Skin of body (tissue), 2 donors: Measurements from ENCODE around the gene SERINC1. TPM values are rescaled to one million over a fixed set of nuclear protein-coding genes. Genes with fewer than 3 reads are reported as not detected.
A peak's percentile ranks its signal among the peaks of the same experiment; 100 is the strongest.

Experiments
- DNase-seq: peaks from one replicate; lab custom pipeline; 2025; lab: John Stamatoyannopoulos, UW
- total RNA-seq: library from RNA; depleted of rRNA; stranded (reverse); fragments of >200 nt; gene quantifications from one replicate; pipeline ENCODE4 v1.2.3, GENCODE V29; 2014

SERINC1 gene
- total RNA-seq, 1 donor from 2014 or later: 190 TPM

GRCh38 chr6:122432816-122433215, 38.8 kb downstream of the SERINC1 start:
- DNase-seq: no peak

GRCh38 chr6:122431780-122432179, 39.8 kb downstream of the SERINC1 start:
- no peak for DNase-seq

- DNase-seq: no peak
Measured at GRCh38 chr6:122429323-122429722, 42.3 kb downstream of the SERINC1 start.

DNA sequence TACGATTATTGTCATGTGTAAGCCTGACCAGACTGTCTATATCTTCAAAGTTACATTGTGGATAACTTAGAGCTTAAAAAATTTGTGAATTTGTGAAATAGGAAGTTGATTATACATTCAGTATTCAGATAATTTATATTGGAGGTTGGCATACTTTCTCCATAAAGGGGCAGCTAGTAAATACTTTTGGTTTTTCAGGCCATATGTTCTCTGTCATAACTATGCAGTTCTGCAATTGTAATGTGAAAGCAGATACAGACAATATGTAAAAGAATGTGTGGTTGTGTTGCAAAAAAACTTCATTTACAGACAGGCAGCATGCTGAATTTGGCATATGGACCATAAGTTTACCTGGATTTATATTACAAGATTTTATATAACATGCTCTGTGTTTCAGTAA, 42.8 kb downstream of the SERINC1 start:
- no peak for DNase-seq

DNA sequence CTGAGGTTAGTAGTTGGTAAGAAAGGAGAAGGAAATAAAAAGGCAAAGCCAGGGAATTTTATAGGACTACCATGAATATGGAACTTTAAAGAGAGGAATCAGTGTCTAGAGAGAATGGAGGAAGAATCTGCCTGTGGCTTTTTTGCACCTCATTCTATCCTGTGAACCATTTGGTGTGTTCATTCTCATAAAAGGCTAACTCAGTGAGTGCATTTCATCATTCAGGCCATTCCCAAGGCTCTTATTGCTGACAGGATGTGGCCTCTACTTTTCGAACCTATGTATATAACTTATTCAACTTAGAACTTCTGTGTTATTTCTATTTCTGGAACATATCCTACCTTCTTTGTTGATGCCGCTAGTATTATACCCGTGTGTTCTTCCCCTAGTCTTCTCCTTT, 45.0 kb downstream of the SERINC1 start:
- no peak for DNase-seq

DNA sequence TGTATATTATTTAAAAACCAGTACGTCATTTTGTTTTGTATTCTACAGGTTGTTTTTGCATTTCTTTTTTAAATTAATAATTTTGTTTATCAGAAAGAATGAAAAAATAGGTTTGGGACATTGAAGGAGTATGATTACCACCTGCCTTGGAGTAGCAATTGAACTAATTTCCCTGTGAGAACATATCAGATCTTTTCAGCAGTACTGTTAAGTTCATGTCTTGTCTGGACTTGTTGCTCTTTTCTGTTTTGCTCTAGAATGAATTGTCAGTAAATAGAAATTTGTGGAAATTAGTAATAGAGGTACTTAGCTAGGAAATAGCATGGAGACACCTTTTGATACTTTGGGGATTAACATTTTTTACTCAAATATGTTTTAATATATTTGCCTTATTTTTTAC, 47.9 kb downstream of the SERINC1 start:
- no peak for DNase-seq

GRCh38 chr6:122422614-122423267, 48.9 kb downstream of the SERINC1 start:
- no peak for DNase-seq

GRCh38 chr6:122422003-122422402, 49.6 kb downstream of the SERINC1 start:
- no peak for DNase-seq

DNA sequence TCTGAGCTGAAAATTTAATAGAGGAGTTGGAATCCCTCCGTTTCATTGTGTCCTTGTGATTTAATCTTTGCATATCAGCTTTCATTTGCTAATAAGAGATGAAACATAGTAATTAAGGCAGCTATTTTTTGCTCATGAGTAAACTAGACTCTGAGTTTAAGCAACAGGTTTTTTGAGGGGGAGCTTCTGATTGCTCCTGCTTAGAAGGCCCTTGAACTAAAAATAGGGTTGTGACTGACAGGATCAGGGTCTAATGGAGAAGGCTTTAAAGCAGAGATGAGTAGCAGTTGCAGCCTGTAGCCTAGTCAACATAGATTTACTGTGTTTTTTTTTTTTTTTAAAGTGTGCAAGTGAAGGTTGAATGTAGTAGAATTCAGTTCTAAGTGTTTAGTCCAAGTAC, 54.8 kb downstream of the SERINC1 start:
- DNase-seq: no peak

GRCh38 chr6:122412001-122412400, 59.6 kb downstream of the SERINC1 start:
- no peak for DNase-seq

GRCh38 chr6:122408702-122409458, 62.7 kb downstream of the SERINC1 start:
- DNase-seq: no peak

GRCh38 chr6:122408240-122408639, 63.4 kb downstream of the SERINC1 start:
- no peak for DNase-seq

DNA sequence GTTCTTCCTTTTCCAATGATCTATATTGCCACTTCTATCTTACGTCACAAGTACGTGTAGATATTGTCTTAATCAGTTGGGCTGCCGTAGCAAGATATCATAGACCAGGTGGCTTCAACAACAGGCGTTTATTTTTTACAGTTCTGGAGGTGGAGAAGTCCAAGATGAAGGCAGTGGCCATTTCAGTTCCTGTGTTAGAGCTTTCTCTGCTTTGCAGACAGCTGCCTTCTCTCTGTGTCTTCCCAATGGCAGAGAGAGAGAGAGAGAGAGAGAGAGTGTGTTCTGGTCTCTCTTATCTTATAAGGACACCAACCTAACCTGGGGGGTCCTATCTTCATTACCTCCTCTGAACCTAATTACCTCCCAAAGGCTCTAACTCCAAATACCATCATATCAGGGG, 63.9 kb downstream of the SERINC1 start:
- no peak for DNase-seq

DNA sequence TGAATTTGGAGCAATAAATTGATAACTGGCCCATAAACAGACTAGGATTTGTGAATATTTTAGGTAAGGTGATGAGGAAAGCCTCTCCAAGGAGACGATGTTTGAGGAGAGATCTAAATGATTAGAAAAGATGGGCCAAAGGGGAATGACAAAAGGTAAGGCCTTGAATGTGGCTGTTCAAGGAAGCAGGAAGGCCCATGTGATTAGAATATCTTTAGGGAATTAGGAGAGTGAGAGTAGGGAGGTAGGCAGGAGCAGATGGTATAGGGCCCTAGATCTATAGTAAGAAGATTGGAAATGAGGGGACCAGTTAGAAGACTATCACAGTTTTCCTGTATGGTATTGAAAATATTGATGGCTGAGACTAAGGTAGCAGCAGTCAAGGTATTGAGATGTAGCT, 65.4 kb downstream of the SERINC1 start:
- DNase-seq: no peak

DNA sequence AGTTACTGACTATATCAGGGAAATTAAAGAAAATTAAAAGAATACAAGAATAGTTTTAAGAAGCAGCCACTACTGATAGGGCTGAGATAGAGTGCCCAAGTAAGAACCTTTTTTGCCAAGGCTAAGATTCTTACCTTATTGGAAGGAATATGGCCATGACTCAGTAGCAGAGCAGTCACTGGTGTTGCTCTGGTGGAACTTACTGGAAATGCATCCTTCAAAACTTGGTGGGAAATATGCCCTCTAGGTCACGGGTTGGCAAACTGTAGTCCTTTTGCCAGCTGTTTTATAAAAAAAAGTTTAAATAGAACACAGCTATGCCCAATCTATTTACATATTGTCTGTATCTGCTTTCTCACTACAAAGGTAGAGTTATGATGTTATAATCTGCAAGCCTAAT, 66.2 kb downstream of the SERINC1 start:
- no peak for DNase-seq

GRCh38 chr6:122404444-122404843, 67.2 kb downstream of the SERINC1 start:
- no peak for DNase-seq

- DNase-seq: no peak
Measured at GRCh38 chr6:122401104-122401503, 70.5 kb downstream of the SERINC1 start.

- no peak for DNase-seq
Measured at GRCh38 chr6:122400462-122401089, 71.0 kb downstream of the SERINC1 start.

DNA sequence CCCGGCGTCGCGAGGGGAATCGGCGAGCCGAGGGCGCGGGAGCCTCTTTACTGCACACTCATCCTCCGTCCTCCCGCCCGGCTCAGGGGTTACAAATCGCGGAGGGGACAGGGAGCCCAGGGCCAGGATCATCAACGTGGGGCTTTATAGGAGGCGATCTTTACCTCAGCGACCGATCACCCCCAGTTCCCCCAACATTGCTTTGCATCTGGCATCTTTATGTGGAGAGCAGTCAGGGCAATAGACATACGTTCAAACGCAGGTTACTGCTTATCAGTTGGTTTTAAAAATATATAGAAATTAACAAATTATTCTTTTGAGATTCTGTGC, 71.5 kb downstream of the SERINC1 start:
- DNase-seq: no peak

GRCh38 chr6:122399348-122400120, 72.1 kb downstream of the SERINC1 start, which contains the start of gene HSF2:
Gene HSF2, plus strand, starts transcription at chr6:122399652. Its CDS starts 86 bp downstream, at chr6:122399738.
- peak; percentile 97 for DNase-seq

DNA sequence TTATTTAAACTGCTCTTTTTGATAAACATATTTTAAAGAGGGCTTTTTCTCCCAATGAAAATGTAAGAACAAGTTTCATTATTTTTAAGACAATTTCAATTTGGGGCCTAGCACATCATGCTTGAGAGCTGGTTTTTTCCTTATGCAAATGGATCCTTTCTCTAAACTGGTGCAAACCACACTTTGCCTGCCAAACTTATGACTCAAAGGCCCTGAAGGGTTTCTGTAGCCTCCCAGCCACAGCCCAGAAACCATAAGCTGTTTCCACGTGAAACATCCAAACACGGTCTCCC, 72.6 kb downstream of the SERINC1 start:
- DNase-seq: no peak

DNA sequence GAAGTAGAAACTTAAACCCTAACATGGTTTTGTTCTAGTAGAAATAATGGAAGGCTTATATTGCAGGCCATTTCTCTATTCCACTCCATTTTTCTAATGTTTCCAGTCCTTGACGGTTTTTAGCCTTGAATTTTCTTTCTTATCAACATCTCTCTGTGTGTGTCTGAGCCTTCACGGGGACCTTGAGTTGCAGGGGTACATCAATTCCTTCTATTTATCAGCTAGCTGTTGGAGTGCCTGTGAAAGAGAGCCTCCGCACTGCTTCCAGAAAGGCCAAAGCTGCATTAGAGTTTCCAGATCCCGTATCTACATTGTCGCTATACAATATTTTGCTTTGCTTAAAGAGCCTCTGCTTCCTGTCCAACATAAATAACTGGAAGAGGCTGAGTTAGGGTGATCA, 77.6 kb downstream of the SERINC1 start:
- no peak for DNase-seq
